NCI-H187 (cell line): ENCODE results near the gene ITSN2.
"Not testable (repeated sequence)": the region's sequence is repeated elsewhere in the genome, so short reads cannot be mapped to it uniquely, and the experiment has no call there.

ENCODE experiments used
- DNase-seq, 2 experiments: peaks; one replicate each; lab custom pipeline; 2025; lab: John Stamatoyannopoulos, UW

The ITSN2 gene

GRCh38 chr2:24360050-24360962 is at the start of gene ITSN2:
ITSN2 (minus strand) TSS chr2:24360536; CDS start chr2:24328082, 32,454 bp downstream.
- DNase-seq: peak; percentile 62

- DNase-seq: no peak
These were observed 48.8 kb upstream of the ITSN2 start for GRCh38 chr2:24409171-24409570.

GRCh38 chr2:24408704-24409103 is 48.4 kb upstream of the ITSN2 start:
- DNase-seq: not testable (repeated sequence)

- no peak for DNase-seq
These were observed 44.2 kb upstream of the ITSN2 start for GRCh38 chr2:24404491-24404921.

GRCh38 chr2:24403832-24404212 is 43.5 kb upstream of the ITSN2 start:
- DNase-seq: no peak

- DNase-seq: no peak
These were observed 43.0 kb upstream of the ITSN2 start for GRCh38 chr2:24403168-24403831.

- no peak for DNase-seq
These were observed 42.1 kb upstream of the ITSN2 start for GRCh38 chr2:24402242-24403097.

- no peak for DNase-seq
These were observed 40.0 kb upstream of the ITSN2 start for GRCh38 chr2:24400207-24400907.

GRCh38 chr2:24399434-24400206 is 39.3 kb upstream of the ITSN2 start:
- DNase-seq: peak in 1 of 2 experiments; percentile 54

GRCh38 chr2:24394998-24395397 is 34.7 kb upstream of the ITSN2 start:
- no peak for DNase-seq

- DNase-seq: no peak
These were observed 32.3 kb upstream of the ITSN2 start for GRCh38 chr2:24392542-24393059.

GRCh38 chr2:24385366-24385765 is 25.0 kb upstream of the ITSN2 start:
- DNase-seq: no peak

GRCh38 chr2:24382363-24383073 is 22.2 kb upstream of the ITSN2 start:
- peak in 1 of 2 experiments; percentile 44 for DNase-seq

- DNase-seq: no peak
These were observed 20.5 kb upstream of the ITSN2 start for GRCh38 chr2:24380820-24381219.

GRCh38 chr2:24375349-24376087 is 15.2 kb upstream of the ITSN2 start:
- no peak for DNase-seq

- no peak for DNase-seq
These were observed 14.0 kb upstream of the ITSN2 start for GRCh38 chr2:24374301-24374700.

GRCh38 chr2:24372033-24372432 is 11.7 kb upstream of the ITSN2 start:
- DNase-seq: no peak

GRCh38 chr2:24365826-24366225 is 5.5 kb upstream of the ITSN2 start:
- DNase-seq: no peak

- no peak for DNase-seq
These were observed 4.7 kb upstream of the ITSN2 start for GRCh38 chr2:24365051-24365450.
